Measurements from ENCODE around the gene C5orf15.

GRCh38 chr5:133939668-133940067 lies 28.8 kb downstream of the C5orf15 start:
- TF ChIP-seq CTCF (optimal IDR thresholded peaks at IDR 0.05 in 1 of 3, IDR thresholded peaks at IDR 0.05 in 1 of 3, conservative IDR thresholded peaks at IDR 0.05 in 1 of 3; ENCODE audit: extremely low read depth in 1 of 3, insufficient read depth in 2 of 3, low read length in 3 of 3) (no peak), EZH2 (IDR thresholded peaks at IDR 0.05; ENCODE audit: low read length) (no peak)
